ENCODE results near the gene ESRRA.

DNA sequence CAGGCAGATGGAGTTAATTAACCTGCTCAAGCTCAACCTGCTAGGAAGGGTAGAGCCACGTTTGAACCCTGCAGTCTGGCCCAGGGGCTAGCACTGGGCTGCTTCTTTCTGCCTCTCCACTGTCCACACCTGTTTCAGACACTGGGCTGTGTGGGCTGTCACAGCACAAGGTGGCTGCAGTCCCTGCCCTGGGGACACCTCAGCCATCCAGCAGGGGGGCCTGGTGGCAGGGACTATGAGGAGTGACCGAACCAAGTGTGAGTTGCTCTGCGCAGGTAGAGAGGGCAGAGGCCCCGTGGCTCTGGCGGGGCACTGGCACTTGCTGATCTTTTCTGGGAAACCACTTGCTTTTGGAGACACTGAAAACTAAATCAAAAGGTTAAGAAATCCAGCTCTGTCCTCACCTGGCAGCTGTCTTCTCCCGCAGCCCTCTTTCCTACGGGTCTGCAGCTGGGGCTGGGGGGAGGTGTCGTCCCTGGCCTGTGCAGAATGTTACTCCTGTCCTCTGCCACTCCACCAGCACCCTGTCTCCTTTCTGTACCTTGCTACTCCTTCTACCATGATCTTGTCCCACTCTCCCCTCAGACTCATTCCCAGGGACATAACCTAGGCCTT lies 26.6 kb upstream of the ESRRA start:
- TF ChIP-seq, protein P1, sequence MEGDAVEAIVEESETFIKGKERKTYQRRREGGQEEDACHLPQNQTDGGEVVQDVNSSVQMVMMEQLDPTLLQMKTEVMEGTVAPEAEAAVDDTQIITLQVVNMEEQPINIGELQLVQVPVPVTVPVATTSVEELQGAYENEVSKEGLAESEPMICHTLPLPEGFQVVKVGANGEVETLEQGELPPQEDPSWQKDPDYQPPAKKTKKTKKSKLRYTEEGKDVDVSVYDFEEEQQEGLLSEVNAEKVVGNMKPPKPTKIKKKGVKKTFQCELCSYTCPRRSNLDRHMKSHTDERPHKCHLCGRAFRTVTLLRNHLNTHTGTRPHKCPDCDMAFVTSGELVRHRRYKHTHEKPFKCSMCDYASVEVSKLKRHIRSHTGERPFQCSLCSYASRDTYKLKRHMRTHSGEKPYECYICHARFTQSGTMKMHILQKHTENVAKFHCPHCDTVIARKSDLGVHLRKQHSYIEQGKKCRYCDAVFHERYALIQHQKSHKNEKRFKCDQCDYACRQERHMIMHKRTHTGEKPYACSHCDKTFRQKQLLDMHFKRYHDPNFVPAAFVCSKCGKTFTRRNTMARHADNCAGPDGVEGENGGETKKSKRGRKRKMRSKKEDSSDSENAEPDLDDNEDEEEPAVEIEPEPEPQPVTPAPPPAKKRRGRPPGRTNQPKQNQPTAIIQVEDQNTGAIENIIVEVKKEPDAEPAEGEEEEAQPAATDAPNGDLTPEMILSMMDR (IDR thresholded peaks at IDR 0.05): no peak
- TF ChIP-seq POLR2A (IDR thresholded peaks at IDR 0.05): no peak

All from Peyer's patch (tissue), 4 donors.